Right ventricle myocardium superior (tissue), 1 donor: ENCODE measurements around the gene L1TD1. TPM values are rescaled to one million over a fixed set of nuclear protein-coding genes. Genes with fewer than 3 reads are reported as not detected.

Experiments used
- ATAC-seq: fragments of 200-7000 bp; cut with Tn5 transposase; one replicate; pipeline ENCODE4 v1.9.1; 2020; ENCODE audit warnings: mild to moderate bottlenecking; ENCODE audit not compliant: poor library complexity
- DNase-seq: peaks from one replicate; pipeline ENCODE4 v3.0.0-alpha.2; 2020
- intact Hi-C: fragments of 100-400 bp; cut with DNase I; formaldehyde crosslinking; loops from one replicate; pipeline ENCODE4 v1.11.2; 2022
- total RNA-seq: library from RNA; stranded (reverse); fragmentation: NEBNext Ultra II Directional; extraction: Animal tissue kit (Norgen Biotek cat#: 25700); gene quantifications from one replicate; pipeline ENCODE4 v1.2.1, GENCODE V29; 2021
- donor health status: DM: no; HTN: yes; CAD: no; lungs with severe emphysema.

Gene L1TD1
- total RNA-seq, 1 donor from 2014 or later: not detected

- intact Hi-C loops: no loop called here
- ATAC-seq: no peak
Measured at GRCh38 chr1:62260688-62261087, 66.0 kb downstream of the L1TD1 start.

More at GRCh38 chr1:62260688-62261087, 66.0 kb downstream of the L1TD1 start:
- DNase-seq: no peak

Other genes starting within 250 kb of the L1TD1 start
- gene KANK4, start 124.6 kb downstream of the L1TD1 start, total RNA-seq: 0.38 TPM
- gene USP1, start 242.2 kb downstream of the L1TD1 start, total RNA-seq: 12.3 TPM